22Rv1 (cell line): ENCODE measurements around the gene SH3RF1.

Source experiments
- CTCF ChIP-seq: fragments of 450-650 bp; IDR thresholded peaks from 2 replicates; pipeline ENCODE4 v1.5.1; 2017; ENCODE audit warnings: mild to moderate bottlenecking
- ZFX ChIP-seq: fragments of 450-650 bp; IDR thresholded peaks from 2 replicates; pipeline ENCODE4 v1.6.1; 2017; ENCODE audit warnings: antibody characterized with exemption, borderline replicate concordance

- no peak for TF ChIP-seq CTCF
- no peak for TF ChIP-seq ZFX
These were observed 3.7 kb downstream of the SH3RF1 start for GRCh38 chr4:169267070-169267469.
